Body of pancreas (tissue), 4 donors: Measurements from ENCODE around the gene PAIP2B.

Source experiments
- POLR2A ChIP-seq, 3 donors: fragments of 450-650 bp; IDR thresholded peaks; one replicate each; pipeline ENCODE4 v1.6.1; 2016; ENCODE audit warnings: antibody characterized with exemption in 3 of 3, mild to moderate bottlenecking in 2 of 3
- TF ChIP-seq, protein P1 (sequence below), 7 experiments: fragments of 450-650 bp in 4 of 7; fragments of 200-600 bp in 3 of 7; sonication (generic) in 3 of 7; IDR thresholded peaks; one replicate each; pipeline ENCODE4 v1.5.1; 2016 to 2019; ENCODE audit warnings: antibody characterized with exemption in 7 of 7

DNA sequence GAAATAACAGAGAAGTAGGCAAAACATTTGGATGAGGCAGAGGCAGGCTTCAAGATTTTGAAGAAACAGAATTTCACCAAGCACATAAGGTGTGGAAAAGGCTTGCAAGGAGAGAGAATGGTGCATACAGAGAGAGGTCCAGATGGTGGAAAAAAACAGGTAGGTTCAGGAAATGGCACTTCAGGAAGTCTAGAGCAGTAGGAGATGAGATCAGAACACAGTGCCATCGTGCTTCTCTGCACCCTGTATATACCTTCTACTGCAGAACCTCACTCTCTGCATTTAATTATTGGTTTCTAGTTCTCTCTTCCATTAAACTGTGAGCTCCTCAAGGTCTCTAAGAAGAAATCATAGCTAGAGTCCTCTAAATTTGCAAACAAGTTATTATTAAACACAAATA is 2.4 kb downstream of the PAIP2B start:
- TF ChIP-seq, protein P1, sequence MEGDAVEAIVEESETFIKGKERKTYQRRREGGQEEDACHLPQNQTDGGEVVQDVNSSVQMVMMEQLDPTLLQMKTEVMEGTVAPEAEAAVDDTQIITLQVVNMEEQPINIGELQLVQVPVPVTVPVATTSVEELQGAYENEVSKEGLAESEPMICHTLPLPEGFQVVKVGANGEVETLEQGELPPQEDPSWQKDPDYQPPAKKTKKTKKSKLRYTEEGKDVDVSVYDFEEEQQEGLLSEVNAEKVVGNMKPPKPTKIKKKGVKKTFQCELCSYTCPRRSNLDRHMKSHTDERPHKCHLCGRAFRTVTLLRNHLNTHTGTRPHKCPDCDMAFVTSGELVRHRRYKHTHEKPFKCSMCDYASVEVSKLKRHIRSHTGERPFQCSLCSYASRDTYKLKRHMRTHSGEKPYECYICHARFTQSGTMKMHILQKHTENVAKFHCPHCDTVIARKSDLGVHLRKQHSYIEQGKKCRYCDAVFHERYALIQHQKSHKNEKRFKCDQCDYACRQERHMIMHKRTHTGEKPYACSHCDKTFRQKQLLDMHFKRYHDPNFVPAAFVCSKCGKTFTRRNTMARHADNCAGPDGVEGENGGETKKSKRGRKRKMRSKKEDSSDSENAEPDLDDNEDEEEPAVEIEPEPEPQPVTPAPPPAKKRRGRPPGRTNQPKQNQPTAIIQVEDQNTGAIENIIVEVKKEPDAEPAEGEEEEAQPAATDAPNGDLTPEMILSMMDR (IDR thresholded peaks at IDR 0.05) = no peak
- peak; percentile 27 to 90 (median 78) for TF ChIP-seq POLR2A (IDR thresholded peaks at IDR 0.05)
